Cardiac fibroblast (primary cell): ENCODE measurements around the gene CFTR.

Experiments used
- DNase-seq, 2 donors: peaks; one replicate each; pipeline versions ENCODE4 v3.0.0 to v3.0.0-alpha.2; 2010; ENCODE audit warnings: low read depth in 2 of 2
- H3K4me3 ChIP-seq, 2 donors: replicated peaks in 1 of 2; 1 replicate in 1 of 2; 2 replicates in 1 of 2; pipeline ENCODE4 v1.5.1; 2011; ENCODE audit warnings: low read depth in 2 of 2, low read length in 2 of 2, mild to moderate bottlenecking in 2 of 2, moderate library complexity in 1 of 2
- TF ChIP-seq, protein P1 (sequence below): IDR thresholded peaks from one replicate; pipeline ENCODE4 v1.5.1; 2011; ENCODE audit warnings: low read depth, mild to moderate bottlenecking, low read length, inconsistent platforms

The CFTR gene

DNA sequence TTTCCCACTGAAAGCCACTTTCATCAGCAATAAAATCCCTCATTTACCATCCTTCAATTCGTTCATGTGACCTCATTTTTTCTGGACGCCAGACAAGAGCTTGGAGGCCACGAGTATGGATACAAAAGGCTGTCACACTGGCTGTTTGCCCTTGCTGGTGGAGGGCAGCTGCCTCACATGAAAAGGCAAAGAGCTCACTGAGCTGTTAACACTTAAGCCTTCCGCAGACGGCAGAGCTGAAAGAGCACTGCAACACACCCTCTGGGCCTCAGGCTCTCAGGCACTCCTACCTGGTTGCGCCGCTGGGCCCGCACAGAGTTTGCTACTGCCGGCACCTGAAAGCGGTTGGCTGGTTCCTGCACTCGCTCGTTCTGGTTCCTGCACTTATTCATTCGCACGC is 193.5 kb downstream of the CFTR start:
- DNase-seq, result peak in 1 of 2 donors; percentile 34
- TF ChIP-seq, protein P1, sequence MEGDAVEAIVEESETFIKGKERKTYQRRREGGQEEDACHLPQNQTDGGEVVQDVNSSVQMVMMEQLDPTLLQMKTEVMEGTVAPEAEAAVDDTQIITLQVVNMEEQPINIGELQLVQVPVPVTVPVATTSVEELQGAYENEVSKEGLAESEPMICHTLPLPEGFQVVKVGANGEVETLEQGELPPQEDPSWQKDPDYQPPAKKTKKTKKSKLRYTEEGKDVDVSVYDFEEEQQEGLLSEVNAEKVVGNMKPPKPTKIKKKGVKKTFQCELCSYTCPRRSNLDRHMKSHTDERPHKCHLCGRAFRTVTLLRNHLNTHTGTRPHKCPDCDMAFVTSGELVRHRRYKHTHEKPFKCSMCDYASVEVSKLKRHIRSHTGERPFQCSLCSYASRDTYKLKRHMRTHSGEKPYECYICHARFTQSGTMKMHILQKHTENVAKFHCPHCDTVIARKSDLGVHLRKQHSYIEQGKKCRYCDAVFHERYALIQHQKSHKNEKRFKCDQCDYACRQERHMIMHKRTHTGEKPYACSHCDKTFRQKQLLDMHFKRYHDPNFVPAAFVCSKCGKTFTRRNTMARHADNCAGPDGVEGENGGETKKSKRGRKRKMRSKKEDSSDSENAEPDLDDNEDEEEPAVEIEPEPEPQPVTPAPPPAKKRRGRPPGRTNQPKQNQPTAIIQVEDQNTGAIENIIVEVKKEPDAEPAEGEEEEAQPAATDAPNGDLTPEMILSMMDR, result no peak

DNA sequence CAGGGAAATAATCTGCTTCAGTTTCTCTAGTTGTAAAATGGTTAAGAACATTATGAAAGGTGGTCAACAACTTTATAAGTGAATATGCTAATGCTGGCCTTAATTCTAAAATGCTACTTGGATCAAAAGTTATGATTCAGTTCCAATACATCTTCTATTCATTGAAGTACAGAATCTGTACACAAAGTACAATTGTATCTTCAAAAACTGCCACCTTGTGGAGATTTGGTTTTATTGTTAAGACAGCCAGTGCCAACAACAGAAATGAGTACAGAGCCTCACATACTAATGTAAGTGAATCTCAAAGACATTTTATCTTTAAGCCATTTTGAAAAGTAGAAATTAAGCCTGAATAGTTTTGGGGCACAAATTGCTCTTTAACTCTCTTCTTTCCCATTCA is 194.0 kb downstream of the CFTR start:
- peak; percentile 67 to 73 for DNase-seq
- no peak overlapping the region for H3K4me3 ChIP-seq
- TF ChIP-seq, protein P1, result peak; percentile 29

More for the DNA sequence above, 193.5 kb downstream of the CFTR start:
- no peak overlapping the region for H3K4me3 ChIP-seq

DNA sequence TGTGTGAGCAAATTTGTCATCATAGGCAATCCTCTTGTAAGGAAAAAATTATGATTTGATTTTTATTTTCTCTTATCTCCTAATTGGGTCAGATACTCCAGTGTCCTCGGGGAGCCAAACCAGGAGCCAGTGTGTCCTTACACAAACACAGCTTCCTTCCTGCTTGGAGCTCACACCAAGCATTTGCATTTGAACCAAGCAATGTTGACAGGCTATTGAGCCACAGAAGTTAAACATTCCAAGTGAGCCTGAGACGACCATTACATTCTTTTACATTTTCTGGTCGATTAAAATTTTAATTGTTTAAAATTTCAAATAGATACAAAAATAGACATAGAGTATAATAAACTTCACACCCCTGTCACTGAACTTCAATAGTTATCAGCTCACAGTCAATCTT is 194.8 kb downstream of the CFTR start:
- no peak overlapping the region for H3K4me3 ChIP-seq
- no peak for DNase-seq
- TF ChIP-seq, protein P1, result no peak

DNA sequence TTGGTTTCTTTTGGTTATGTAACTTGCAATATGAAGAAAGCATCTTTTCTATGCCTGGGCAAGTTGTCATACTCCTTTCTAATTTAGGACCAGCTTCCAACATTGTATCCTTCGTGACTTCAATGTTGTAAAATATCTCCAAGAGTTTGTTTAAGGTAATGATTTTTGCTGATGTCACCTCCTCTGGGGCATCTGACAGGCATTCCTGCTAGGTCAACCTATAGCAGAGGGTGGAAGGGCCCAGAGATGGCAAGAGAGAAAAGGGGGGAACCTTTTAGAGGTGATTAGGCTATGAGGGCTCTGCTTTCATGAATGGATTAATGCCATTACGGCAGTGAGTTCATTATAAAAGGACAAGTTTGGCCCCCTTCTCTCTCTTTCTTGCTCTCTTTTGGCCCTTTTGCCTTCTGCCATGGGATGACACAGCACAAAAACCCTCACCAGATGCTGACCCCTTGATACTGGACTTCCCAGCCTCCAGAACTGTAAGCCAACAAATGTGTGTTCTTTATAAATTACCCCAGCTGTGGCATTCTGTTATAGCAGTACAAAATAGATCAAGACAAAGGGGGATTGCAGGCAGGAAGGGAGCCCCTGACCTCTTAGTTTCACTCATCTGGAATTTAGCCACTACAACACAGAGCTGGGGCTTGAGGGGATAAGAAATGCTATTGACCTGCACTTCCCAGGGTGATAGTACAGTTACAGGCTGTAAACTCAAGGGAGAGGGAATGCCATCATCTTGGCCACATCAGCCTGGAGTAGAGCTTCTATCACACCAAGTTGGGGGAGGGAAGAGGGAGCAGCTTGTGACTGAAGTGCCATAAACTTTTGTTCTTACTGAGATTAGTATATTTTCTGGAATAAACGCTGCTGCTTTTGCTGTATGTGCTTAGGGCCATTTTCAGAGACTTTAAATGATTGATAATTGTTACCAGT is 195.9 kb downstream of the CFTR start:
- TF ChIP-seq, protein P1, result no peak
- H3K4me3 ChIP-seq, result no peak overlapping the region
- no peak for DNase-seq

DNA sequence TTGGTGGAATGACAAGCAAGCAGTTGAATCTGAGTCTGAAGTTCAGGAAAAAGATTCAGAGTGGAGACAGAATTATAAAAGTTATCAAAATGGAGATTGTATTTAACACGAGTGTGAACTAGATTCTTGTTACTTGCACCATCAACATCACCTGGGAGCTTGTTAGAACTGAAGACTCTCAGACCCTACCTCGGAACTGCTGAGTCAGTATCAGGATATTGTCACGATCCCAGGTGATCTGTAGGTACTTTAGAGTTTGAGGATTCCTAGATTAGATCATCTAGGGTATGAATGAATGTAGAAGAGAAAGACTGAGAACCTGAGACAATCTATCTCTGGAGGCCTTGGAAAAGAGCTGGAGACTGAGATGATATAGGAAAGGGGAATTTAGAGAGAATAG is 199.3 kb downstream of the CFTR start:
- TF ChIP-seq, protein P1, result no peak
- H3K4me3 ChIP-seq, result no peak overlapping the region
- no peak for DNase-seq

DNA sequence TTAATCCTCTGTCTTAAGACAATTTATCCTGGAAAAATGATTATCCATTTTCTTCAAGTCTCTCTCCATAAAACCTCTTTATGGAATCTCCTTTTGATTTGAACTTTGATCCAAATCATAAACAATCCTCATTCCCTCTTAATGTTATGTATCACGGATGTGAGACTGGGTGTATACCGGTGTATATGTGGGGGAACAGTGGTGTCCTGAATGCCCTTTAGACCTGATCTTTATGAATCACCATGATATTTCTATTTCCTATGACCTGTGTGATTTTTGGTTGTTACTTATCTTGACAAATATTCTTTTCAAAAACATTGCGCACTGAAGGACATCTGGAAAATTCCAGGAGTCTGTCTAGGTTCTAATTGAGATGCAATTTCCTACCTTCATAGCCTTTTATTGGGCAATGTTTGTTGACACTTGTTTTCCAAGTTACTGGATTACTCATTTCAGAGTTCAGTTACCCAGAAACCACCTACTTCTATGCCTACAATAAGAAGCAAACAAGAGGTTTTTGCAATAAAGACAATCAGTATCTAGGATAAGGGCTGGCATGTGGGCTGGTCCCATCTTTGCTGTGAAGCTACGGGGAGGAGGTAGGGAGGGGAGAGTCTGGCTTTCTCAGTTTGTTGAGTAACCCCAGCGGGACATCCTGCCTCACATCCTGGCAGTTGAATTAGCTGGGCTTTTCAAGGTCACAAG is 203.0 kb downstream of the CFTR start:
- H3K4me3 ChIP-seq, result no peak overlapping the region

More for the DNA sequence above, 203.0 kb downstream of the CFTR start:
- DNase-seq, result peak; percentile 12 to 28
- TF ChIP-seq, protein P1, result no peak
